Epithelial cell of proximal tubule (primary cell): ENCODE data around the gene NCKAP5. TPM values are rescaled to one million over a fixed set of nuclear protein-coding genes. Genes with fewer than 3 reads are reported as not detected.

Source experiments
- DNase-seq: peaks from one replicate; pipeline ENCODE4 v3.0.0-alpha.2; 2011; ENCODE audit warnings: low read depth
- H3K4me3 ChIP-seq: 2 replicates; pipeline ENCODE4 v1.5.1; 2011; ENCODE audit warnings: low read depth, mild to moderate bottlenecking, low read length
- CTCF ChIP-seq: conservative IDR thresholded peaks from 2 replicates; pipeline ENCODE4 v1.5.1; 2012; ENCODE audit warnings: low read depth, mild to moderate bottlenecking, low read length
- total RNA-seq: library from RNA; depleted of rRNA; stranded (reverse); fragments of >200 nt; gene quantifications from 2 replicates; pipeline ENCODE4 v1.2.3, GENCODE V29; 2015

Gene NCKAP5
- total RNA-seq, 1 donor from 2014 or later: 0.69 TPM

DNA sequence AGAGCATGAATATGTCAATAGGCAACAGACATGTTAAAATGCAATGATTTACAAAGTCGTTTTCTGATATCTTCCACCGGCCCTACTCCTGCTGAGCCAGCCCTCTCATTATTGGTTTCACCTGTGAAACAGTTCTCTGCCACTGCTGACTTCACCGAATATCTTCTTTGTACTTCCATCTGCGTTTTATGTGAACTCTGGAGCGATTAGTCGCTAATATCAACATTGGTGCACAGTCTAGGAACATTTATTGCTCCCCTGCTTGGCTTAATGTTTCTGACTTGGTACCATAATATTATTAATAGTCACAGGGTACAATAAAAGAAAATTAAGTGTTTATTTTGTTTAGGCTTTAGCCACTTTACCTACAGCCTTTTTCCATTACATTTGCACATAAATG, 105.5 kb downstream of the NCKAP5 start:
- no peak for TF ChIP-seq CTCF
- no peak for DNase-seq
- H3K4me3 ChIP-seq: no peak overlapping the region

- TF ChIP-seq CTCF: no peak
- DNase-seq: peak; percentile 52
- H3K4me3 ChIP-seq: no peak overlapping the region
These were observed 106.8 kb downstream of the NCKAP5 start for GRCh38 chr2:133461484-133461883.

DNA sequence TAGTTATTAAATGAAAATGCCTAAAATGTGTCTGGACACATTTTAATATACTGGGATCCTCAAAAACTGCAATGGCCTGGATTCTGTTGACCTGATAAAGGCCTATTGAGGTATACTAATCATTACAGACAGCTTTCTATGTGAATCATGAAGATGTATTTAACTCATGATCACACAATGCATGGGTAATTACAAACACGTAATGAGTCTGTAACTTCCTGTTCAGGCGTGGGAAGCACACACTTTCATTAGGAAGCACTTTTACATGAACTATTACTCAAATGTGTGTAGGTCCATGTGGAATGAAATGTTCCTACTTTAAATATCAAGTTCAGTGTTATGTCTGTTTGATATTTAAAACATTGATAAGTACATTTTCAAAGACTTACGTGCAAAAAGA, 108.7 kb downstream of the NCKAP5 start:
- no peak for DNase-seq
- no peak for TF ChIP-seq CTCF
- H3K4me3 ChIP-seq: no peak overlapping the region

DNA sequence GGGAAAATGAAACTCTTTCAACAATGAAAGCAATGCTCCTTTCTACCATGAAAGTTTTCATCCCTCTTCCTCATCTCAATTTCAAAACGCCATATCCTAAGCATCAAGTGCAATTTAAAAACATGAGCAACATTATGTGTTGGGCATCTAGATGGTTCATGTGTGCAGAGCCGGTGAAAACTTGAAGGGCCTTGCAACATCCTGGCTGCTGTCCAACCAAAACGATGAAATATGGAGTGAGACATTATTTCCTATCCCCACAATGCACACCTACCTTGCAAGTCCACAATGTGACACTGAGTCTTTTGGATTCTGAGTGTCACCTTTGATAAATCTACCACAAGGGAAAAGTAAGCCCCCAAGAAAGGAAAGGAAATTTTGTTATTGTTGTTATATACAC, 110.0 kb downstream of the NCKAP5 start:
- H3K4me3 ChIP-seq: no peak overlapping the region
- no peak for DNase-seq
- no peak for TF ChIP-seq CTCF

GRCh38 chr2:133457861-133458260, 110.4 kb downstream of the NCKAP5 start:
- no peak for DNase-seq
- no peak overlapping the region for H3K4me3 ChIP-seq
- TF ChIP-seq CTCF: no peak

GRCh38 chr2:133456971-133457370, 111.3 kb downstream of the NCKAP5 start:
- no peak overlapping the region for H3K4me3 ChIP-seq
- no peak for DNase-seq
- no peak for TF ChIP-seq CTCF

- no peak for DNase-seq
- no peak overlapping the region for H3K4me3 ChIP-seq
- TF ChIP-seq CTCF: no peak
These were observed 112.1 kb downstream of the NCKAP5 start for GRCh38 chr2:133456156-133456555.
